ENCODE results near the gene AOX1.

The AOX1 gene

DNA sequence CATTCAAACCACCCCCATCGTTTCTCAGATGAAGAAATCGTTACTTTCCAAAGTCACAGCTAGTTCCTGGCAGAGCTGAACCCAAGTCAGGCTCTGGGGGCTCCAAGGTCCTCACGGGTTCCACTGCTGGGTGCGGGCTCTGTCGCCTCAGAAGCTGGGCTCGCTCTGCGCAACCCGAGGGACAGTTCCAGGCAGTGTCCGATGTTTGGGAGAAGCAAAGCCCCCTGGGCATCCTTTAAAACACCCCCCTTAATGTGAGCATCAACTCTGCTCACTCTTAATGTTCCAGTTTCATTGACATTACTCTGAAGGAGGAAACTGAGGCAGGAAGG lies 796 bp downstream of the AOX1 start:
- TF ChIP-seq PAX5 (IDR thresholded peaks at IDR 0.05; ENCODE audit: insufficient read depth, low read length, severe bottlenecking) (no peak), SPI1 (IDR thresholded peaks at IDR 0.05; ENCODE audit: low read depth, low read length) (no peak), POLR2AphosphoS5 (IDR thresholded peaks at IDR 0.05; ENCODE audit: low read depth, low read length) (no peak), POLR2A (IDR thresholded peaks at IDR 0.05; ENCODE audit: low read depth, low read length) (no peak)
- DNase-seq (ENCODE audit: insufficient read length, low spot score) (no peak), FAIRE-seq (no peak)

DNA sequence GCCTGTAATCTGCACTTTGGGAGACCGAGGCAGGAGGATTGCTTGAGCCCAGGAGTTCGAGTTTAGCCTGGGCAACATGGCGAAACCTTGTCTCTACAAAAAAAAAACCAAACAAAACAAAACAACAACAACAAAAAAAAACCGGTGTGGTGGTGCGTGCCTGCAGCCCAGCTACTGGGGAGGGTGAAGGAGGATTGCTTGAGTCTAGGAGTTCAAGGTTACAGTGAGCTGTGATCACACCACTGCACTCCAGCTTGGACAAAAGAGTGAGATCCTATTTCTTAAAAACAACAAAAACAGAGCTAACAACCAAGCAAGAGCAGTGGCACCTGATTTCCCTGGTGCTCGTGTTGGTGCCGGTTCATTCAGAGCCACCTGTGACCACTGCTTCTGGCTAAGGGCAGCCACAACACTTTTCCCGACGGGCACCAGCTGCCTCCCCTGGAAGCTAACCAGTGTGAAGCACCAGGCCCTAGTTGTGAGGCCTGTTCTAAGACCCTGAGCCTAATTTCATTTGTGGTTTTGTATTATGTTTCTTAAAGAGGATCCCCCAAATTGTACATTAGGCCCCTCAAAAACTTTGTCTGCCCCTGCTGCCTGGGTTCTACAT lies 1.3 kb downstream of the AOX1 start:
- DNase-seq (ENCODE audit: insufficient read length, low spot score) = no peak
- TF ChIP-seq POLR2A (IDR thresholded peaks at IDR 0.05; ENCODE audit: low read depth, low read length) = no peak
- TF ChIP-seq SPI1 (IDR thresholded peaks at IDR 0.05; ENCODE audit: low read depth, low read length) = no peak
- TF ChIP-seq POU2F2 (IDR thresholded peaks at IDR 0.05; ENCODE audit: low read depth, low read length) = no peak
- no peak for TF ChIP-seq POLR2AphosphoS5 (IDR thresholded peaks at IDR 0.05; ENCODE audit: low read depth, low read length)
- no peak for TF ChIP-seq PAX5 (IDR thresholded peaks at IDR 0.05; ENCODE audit: insufficient read depth, low read length, severe bottlenecking)
- no peak for TF ChIP-seq TAF1 (IDR thresholded peaks at IDR 0.05; ENCODE audit: low read depth, low read length)
- no peak for FAIRE-seq

DNA sequence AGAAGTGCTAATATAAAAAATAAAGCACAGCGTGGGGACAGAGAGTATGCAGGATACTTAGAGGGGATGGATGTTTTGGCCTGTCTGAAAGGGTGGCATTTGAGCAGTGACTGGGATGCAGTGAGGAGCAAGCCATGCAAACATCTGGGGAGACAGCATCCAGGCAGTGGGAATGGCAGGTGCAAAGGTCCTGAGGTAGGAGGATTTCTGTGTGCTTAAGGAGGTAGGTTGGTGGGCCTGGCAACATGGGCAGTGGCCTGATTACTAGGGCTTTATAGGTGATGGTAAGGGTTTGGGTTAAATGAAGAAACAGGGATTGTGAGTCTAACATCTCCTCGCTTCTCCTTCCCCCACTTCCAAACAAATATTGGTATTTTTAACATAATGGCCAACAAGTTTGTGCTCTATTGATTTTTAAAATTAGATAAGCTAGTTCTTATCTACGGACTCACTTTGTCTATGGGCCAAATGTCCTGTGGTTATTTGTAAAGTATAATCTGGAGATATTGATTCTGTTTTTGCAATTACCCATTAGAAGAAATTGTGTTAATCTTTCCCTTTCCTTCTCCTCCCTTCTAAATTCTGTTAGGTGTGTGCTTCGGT lies 2.4 kb downstream of the AOX1 start:
- DNase-seq (ENCODE audit: insufficient read length, low spot score) = no peak
- FAIRE-seq = no peak
- TF ChIP-seq SPI1 (IDR thresholded peaks at IDR 0.05; ENCODE audit: low read depth, low read length) (no peak), TAF1 (IDR thresholded peaks at IDR 0.05; ENCODE audit: low read depth, low read length) (no peak), POLR2AphosphoS5 (IDR thresholded peaks at IDR 0.05; ENCODE audit: low read depth, low read length) (no peak), POU2F2 (IDR thresholded peaks at IDR 0.05; ENCODE audit: low read depth, low read length) (no peak), POLR2A (IDR thresholded peaks at IDR 0.05; ENCODE audit: low read depth, low read length) (no peak), PAX5 (IDR thresholded peaks at IDR 0.05; ENCODE audit: insufficient read depth, low read length, severe bottlenecking) (no peak)

DNA sequence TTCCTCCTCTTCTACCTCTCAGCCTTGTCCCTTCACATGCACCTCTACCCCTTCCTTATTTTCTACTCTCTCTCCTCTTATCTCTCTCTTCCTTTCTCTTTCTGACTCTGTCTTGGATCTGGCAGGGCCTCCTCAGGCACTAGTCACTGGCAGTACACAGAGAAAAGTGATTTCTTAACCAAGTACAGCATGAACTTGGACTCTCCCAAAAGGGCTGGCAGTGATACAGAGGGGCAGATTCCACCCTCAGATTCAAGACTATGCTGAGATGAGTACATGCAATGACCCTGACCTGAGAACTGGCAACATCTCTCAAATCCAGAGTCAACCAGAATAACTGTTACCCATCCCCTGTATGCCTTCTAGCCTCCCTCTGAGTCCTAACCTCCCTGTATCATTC lies 4.3 kb downstream of the AOX1 start:
- TF ChIP-seq POU2F2 (IDR thresholded peaks at IDR 0.05; ENCODE audit: low read depth, low read length) (no peak), POLR2AphosphoS5 (IDR thresholded peaks at IDR 0.05; ENCODE audit: low read depth, low read length) (no peak), SPI1 (IDR thresholded peaks at IDR 0.05; ENCODE audit: low read depth, low read length) (no peak), POLR2A (IDR thresholded peaks at IDR 0.05; ENCODE audit: low read depth, low read length) (no peak), TAF1 (IDR thresholded peaks at IDR 0.05; ENCODE audit: low read depth, low read length) (no peak), PAX5 (IDR thresholded peaks at IDR 0.05; ENCODE audit: insufficient read depth, low read length, severe bottlenecking) (no peak)
- DNase-seq (ENCODE audit: insufficient read length, low spot score) = no peak
- no peak for FAIRE-seq

DNA sequence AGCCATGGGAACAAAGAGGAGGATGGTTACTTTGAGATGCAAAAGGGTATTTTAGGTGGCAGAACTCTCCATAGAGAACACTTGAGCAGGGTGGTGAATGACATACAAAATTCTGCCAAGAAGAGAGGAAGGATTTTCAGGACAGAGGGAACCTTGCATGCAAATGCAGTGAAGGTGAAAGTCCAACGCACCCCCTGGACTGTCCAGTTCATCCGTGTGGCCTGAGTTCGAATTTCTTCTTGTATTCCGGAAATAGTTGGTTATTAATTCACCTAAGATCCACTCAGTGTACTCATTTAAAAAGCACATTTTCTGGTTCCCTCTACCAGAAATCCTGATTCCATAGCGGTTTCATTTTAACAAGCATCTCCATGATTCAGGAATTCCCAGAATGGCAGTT lies 5.5 kb downstream of the AOX1 start:
- FAIRE-seq = no peak
- no peak for DNase-seq (ENCODE audit: insufficient read length, low spot score)
- no peak for TF ChIP-seq TAF1 (IDR thresholded peaks at IDR 0.05; ENCODE audit: low read depth, low read length)
- TF ChIP-seq SPI1 (IDR thresholded peaks at IDR 0.05; ENCODE audit: low read depth, low read length) = no peak
- no peak for TF ChIP-seq POU2F2 (IDR thresholded peaks at IDR 0.05; ENCODE audit: low read depth, low read length)
- TF ChIP-seq PAX5 (IDR thresholded peaks at IDR 0.05; ENCODE audit: insufficient read depth, low read length, severe bottlenecking) = no peak
- TF ChIP-seq POLR2A (IDR thresholded peaks at IDR 0.05; ENCODE audit: low read depth, low read length) = no peak
- TF ChIP-seq POLR2AphosphoS5 (IDR thresholded peaks at IDR 0.05; ENCODE audit: low read depth, low read length) = no peak

DNA sequence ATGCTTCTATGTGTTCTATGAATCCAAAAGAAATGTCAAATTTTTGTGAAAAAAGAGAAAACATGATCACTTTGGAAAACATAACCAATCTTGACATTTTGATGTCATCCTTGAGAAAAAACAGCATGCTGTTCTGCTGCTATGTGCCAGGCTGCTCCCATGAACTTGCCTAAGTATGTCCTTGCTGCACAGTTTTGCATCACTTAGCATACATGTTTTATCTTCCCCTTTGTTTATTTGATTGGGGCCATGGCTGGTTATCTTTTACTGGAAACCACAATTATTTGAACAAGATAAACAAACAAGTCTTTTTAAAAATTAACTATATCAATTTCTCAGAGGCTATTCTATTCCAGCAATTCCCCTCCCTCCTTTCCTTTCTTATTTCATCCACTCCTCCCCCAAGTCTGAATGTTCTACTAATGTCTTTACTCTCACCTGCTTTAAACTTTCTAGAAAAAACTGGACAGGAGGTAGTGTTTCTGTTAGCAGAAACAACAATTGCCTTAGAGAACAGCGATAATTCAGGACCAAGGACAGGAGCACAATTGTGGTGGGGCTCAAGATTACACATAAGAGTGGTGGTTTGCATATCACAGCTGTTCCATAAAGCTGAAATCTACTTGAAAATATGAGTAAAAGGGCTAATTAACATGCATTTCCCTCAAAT lies 6.7 kb downstream of the AOX1 start:
- FAIRE-seq = peak; percentile 26
- DNase-seq (ENCODE audit: insufficient read length, low spot score) = no peak
- TF ChIP-seq POLR2A (IDR thresholded peaks at IDR 0.05; ENCODE audit: low read depth, low read length) (no peak), SPI1 (IDR thresholded peaks at IDR 0.05; ENCODE audit: low read depth, low read length) (no peak), TAF1 (IDR thresholded peaks at IDR 0.05; ENCODE audit: low read depth, low read length) (no peak), POU2F2 (IDR thresholded peaks at IDR 0.05; ENCODE audit: low read depth, low read length) (no peak), PAX5 (IDR thresholded peaks at IDR 0.05; ENCODE audit: insufficient read depth, low read length, severe bottlenecking) (no peak), POLR2AphosphoS5 (IDR thresholded peaks at IDR 0.05; ENCODE audit: low read depth, low read length) (no peak)

DNA sequence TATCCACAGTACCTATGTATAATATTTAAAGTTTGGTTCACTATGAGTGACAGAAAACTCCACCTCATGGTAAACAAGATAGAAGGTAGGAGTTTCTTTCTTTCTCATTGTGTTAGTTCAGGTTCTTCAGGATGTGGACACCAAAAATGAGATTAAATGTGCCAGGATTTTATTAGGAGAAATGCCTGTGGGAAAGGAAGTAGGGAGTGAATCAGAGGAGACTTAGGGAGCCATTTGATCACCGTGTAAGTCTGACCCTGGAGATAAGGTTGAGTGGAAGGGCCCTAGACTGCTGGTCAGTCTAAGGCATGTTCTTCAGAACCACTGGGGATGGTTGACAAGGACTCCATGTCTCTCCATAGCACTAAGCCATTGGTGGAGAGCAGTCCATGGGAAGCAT lies 8.1 kb downstream of the AOX1 start:
- TF ChIP-seq POU2F2 (IDR thresholded peaks at IDR 0.05; ENCODE audit: low read depth, low read length) = no peak
- DNase-seq (ENCODE audit: insufficient read length, low spot score) (no peak), FAIRE-seq (no peak)

DNA sequence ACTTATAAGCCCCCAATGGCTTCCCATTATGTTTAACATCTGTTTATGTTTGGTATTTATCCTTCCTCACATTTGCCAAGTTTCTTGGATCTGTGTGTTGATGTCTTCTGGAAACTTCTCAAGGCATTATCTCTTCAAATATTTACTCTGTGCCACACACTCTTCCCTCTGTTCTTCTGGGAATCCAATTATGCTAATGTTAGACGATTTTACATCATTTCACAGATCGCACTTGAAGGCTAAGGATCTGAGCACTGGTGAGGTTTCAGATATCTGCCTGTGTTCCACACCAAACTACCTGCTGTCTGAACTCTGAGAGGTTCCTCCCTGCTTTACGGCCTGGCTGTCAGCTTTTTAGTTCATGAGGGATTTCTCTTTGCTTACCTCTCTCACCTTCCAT lies 10.1 kb downstream of the AOX1 start:
- no peak for DNase-seq (ENCODE audit: insufficient read length, low spot score)
- FAIRE-seq = no peak
- TF ChIP-seq TAF1 (IDR thresholded peaks at IDR 0.05; ENCODE audit: low read depth, low read length) = no peak
- no peak for TF ChIP-seq POU2F2 (IDR thresholded peaks at IDR 0.05; ENCODE audit: low read depth, low read length)
- TF ChIP-seq PAX5 (IDR thresholded peaks at IDR 0.05; ENCODE audit: insufficient read depth, low read length, severe bottlenecking) = no peak
- no peak for TF ChIP-seq POLR2A (IDR thresholded peaks at IDR 0.05; ENCODE audit: low read depth, low read length)
- no peak for TF ChIP-seq SPI1 (IDR thresholded peaks at IDR 0.05; ENCODE audit: low read depth, low read length)
- TF ChIP-seq POLR2AphosphoS5 (IDR thresholded peaks at IDR 0.05; ENCODE audit: low read depth, low read length) = no peak

DNA sequence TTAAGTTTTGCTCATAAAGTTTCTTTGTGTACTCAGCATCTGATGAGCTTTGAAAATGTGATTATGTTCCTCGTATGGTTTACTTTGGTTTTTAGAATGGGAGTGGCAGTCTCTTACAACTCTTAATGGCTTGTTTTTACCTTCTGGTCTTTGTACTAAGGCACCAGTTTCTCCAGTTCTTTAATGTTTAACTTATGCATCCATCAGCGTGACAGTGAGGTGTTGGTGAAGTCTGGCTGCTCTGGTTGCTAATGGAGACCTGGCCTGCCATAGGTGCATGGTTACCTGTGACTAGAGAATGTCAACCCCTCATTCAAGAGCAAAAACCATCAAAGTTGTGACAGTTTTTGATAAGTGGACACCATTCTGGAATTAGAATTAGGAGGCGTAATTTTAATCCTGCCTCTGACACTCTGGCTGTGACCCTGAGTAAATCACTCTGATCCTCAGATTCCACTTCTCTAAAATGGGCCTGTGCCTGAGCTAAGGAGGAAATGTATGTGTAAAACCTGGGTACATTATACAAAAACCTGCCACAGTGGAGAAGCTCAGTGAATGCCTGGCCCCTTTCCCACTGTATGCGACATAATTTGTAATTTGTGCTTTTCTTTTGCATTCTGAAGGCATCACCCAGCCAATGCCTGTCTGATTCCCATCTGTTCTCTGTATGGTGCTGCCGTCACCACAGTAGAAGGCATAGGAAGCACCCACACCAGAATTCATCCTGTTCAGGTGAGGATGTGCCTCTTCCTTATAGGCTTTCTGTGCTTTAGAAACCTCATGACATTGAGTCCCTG lies 11.2 kb downstream of the AOX1 start:
- no peak for DNase-seq (ENCODE audit: insufficient read length, low spot score)
- FAIRE-seq = no peak
- TF ChIP-seq SPI1 (IDR thresholded peaks at IDR 0.05; ENCODE audit: low read depth, low read length) (no peak), POLR2A (IDR thresholded peaks at IDR 0.05; ENCODE audit: low read depth, low read length) (no peak), PAX5 (IDR thresholded peaks at IDR 0.05; ENCODE audit: insufficient read depth, low read length, severe bottlenecking) (no peak), TAF1 (IDR thresholded peaks at IDR 0.05; ENCODE audit: low read depth, low read length) (no peak), POLR2AphosphoS5 (IDR thresholded peaks at IDR 0.05; ENCODE audit: low read depth, low read length) (no peak), POU2F2 (IDR thresholded peaks at IDR 0.05; ENCODE audit: low read depth, low read length) (no peak)

Measured in GM12891 (cell line).